GM18909 (cell line): ENCODE data around the gene LRRC58.
"Not testable (repeated sequence)": the region's sequence is repeated elsewhere in the genome, so short reads cannot be mapped to it uniquely, and the experiment has no call there.

Experiments
- ATAC-seq: cut with Tn5 transposase; IDR thresholded peaks from one replicate; pipeline ENCODE4 v1.9.1; 2021; ENCODE audit warnings: mild to moderate bottlenecking; ENCODE audit not compliant: unreplicated experiment, poor library complexity

LRRC58 gene

GRCh38 chr3:120341658-120342346 lies 7.4 kb downstream of the LRRC58 start:
- no peak for ATAC-seq

GRCh38 chr3:120339362-120339761 lies 9.8 kb downstream of the LRRC58 start:
- ATAC-seq = no peak

- no peak for ATAC-seq
These were observed 10.6 kb downstream of the LRRC58 start for GRCh38 chr3:120338517-120338916.

DNA sequence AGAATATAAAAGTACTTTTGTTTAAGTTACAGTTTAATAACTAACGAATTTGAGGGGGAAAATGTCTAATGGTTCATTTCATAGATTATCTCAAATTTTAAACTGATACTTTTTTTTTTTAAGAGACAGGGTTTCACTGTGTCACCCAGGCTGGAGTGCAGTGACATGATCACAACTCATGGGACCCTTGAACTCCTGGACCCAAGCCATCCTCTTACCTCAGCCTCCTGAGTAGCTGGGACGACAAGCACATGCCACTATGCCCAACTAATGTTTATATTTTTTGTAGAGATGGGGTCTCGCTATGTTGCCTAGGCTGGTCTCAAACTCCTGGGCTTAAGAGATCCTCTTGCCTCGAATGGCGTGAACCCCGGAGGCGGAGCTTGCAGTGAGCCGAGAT lies 16.5 kb downstream of the LRRC58 start:
- ATAC-seq = no peak

- no peak for ATAC-seq
These were observed 18.1 kb downstream of the LRRC58 start for GRCh38 chr3:120331076-120331475.

DNA sequence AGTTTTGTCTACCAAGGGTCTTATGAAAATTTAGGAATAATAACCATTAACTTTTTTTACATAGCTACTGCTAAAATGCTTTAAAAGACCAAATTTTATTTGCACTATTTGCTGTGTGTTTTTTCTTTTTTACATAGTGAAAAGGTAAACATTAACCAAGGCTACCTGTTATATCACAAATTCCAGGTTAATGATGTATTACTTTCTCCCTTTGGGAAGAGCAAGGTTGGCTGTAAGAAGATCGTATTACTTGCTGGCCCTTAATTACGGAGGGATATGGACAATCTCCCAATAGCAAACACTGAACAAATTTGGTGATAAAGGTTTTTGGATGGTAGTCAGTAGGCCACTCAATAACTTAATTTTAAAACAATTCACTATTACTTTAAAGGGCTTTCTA lies 22.4 kb downstream of the LRRC58 start:
- no peak for ATAC-seq

DNA sequence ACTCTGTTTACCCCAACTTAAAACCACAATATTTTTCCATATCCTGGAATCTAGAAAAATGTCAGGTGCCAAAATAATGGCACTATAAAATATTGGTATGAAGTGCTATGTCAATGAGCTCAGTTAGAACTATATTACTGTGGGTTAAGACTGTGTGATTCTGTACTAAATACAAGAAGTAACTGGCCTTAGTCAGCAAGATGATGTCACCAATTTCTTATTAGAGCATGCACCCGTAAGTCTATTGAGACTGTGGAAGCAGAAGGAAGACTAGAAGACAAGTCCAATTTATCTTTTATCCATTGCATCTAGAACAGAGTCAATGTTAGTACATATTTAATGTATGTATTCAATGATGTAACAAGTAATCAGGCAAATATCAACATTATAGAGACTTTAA lies 25.0 kb downstream of the LRRC58 start:
- no peak for ATAC-seq

GRCh38 chr3:120323761-120324160 lies 25.4 kb downstream of the LRRC58 start:
- ATAC-seq = not testable (repeated sequence)

DNA sequence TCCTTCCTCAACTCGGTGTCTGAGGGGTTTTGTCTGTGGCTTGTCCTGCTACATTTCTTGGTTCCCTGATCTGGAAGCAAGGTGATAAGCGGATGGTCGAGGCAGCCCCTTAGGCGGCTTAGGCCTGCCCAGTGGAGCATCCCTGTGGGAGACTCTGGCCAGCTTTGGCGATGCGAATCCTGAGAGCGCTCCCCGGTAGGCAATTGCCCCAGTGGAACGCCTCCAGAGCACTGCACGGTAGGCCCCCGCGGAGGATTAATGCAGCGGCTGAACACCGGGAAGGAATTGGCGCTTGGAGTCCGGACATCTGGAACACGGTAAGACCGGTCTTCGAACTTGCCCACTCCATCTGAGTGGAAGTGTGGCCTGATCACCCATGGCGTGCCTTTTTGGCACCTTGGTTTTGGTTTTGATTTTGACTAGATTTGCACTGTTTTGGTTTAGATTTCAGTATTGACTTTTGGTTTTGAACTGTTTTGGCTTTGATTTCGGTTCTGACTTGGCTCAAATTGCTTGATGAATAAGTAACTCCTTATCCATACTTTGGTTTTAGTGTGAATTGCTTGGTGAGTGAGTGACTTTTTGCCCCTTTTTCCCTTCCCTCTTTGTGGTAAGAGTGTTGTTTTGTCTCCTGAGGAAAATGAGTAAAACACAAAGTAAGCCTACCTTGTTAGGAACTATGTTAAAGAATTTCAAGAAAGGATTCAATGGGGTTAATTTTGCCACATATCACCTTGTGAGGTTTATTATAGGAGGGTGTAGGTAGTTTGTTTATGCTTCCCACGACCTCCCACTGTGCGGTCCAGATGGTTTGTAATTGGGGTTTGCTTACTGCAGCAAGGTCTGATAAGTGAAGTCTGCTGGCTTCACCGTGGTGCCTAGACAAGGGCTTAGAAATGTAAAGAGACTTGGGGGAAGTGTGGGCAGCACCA lies 37.0 kb downstream of the LRRC58 start:
- ATAC-seq = no peak

GRCh38 chr3:120306519-120307455 lies 42.4 kb downstream of the LRRC58 start:
- no peak for ATAC-seq

DNA sequence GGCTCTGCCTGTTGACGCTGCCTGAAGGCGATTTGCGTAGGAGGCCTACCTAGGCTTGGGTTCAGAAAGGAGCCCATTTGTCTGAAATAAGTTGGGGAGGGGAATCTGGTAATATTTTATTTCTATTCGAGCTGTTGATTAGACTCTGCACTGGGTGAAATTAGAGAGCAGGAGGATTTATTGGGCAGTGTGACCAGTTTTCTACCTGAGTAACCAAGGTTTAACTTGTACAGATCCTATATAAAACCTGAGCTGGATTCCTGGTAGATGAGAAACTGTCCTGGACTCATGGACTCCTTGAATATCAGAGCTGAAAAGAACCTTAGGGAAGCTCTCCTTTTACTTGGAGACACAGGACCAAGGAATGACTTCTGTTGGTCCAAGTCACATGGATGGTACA lies 44.5 kb downstream of the LRRC58 start:
- no peak for ATAC-seq

DNA sequence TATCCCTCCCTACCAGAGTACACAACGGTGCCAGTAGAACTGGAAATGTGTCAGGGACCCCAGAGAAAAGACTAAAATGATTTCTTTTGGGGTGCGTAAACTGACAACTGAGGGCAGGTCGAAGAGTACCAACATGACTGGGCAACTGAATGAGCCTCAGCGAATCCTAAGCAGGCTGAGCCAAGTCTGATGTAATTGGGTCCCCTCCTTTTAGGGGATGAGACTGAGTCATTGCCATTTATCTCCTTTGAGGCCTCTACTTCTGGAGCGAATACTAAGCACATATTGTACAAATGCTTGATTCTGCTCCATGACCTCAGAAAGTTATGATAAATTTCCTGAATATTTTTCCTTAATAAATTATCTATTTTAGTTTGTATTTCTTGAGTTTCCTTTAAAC lies 46.8 kb downstream of the LRRC58 start:
- no peak for ATAC-seq

GRCh38 chr3:120300971-120301370 lies 48.2 kb downstream of the LRRC58 start:
- ATAC-seq = no peak

- no peak for ATAC-seq
These were observed 49.8 kb downstream of the LRRC58 start for GRCh38 chr3:120299403-120299802.

GRCh38 chr3:120298996-120299395 lies 50.2 kb downstream of the LRRC58 start:
- ATAC-seq = no peak

GRCh38 chr3:120291552-120291951 lies 57.6 kb downstream of the LRRC58 start:
- ATAC-seq = not testable (repeated sequence)

DNA sequence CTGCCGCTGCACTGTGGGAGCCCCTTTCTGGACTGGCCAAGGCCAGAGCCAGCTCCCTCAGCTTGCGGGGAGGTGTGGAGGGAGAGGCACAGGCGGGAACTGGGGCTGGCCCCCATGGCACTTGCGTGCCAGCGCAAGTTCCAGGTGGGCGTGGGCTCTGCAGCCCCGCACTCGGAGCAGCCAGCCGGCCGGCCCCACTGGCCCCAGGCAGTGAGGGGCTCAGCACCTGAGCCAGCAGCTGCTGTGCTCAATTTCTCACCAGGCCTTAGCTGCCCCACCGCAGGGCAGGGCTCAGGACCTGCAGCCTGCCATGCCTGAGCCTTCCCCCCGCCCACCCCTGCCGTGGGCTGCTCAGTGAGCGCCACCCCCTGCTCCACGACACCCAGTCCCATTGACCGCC lies 59.5 kb downstream of the LRRC58 start:
- no peak for ATAC-seq

DNA sequence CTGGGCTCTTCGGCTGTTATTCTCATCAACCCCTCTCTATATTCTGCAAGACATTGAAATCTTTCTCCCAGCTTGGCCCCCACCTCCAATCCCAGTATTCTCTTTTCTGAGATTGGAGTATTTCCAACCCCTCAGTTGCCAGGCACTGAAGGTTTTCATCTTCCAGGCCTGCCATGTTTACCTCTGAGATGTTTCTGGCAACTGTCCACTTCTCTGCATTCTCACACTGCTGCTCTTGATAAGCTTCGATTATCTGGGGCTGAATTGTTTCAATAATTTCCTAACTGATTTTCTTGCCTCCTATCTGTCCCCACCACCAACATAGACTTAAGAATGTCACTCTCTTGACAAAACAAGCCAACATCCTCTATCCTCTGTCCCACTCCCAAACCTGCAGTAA lies 62.7 kb downstream of the LRRC58 start:
- ATAC-seq = no peak

DNA sequence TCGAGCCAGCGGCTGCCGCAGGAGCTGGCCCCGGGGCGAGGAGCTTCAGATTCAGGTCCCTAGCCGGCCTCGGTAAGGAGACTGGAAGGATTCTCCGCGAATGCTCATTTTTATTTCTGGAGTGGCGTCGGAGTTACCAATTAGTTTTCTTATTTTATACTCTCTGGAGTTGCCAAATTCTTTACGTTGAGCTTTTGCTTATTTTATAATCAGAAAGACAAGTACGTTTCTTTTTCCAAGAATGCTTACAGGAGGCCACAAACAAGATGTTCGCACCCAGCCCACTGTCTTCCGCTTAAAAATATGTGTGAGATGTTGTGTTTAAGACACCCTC lies 63.7 kb downstream of the LRRC58 start:
- ATAC-seq = no peak

DNA sequence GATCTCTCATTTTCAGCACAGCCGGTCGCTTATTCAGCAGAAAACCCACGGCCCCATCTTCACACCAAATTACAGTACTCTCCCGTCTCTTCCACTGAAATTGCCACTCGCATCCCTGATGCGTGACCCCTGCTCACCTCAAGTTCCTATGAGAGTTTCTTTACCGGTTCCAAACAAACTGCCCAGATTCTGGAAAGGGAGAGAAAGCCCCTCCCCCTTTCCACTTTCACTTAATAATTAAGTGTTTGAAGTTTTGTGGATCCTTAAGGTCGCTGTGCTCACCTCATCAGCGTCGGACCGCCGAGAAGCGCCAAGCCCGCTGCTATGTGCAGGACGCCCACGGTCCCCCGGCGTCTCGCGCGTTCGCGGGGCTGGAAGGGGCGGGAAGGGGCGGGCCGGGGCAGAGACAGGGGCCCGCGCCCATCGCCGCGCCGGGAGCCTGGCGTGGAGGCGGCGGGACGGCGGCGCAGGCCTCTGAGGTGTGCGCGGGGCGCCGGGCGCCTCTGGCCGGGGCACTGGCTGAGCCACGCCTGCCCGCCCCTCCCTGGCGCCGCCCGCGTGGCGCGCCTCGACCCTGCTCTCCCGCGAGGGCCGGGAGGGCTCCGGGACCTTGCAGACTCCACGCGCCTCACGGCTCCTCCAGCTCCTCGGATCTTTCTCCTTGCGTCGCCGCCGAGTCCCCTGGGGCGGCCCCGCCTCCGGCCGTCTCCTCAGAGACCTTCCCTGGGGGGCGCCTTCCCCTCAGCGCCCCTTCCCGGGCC lies 64.2 kb downstream of the LRRC58 start, which contains the start of gene GPR156:
Gene GPR156, minus strand, starts transcription at position 476 of the 761 bp plus-strand sequence. CDS start 41,124 bp downstream, outside the sequence.
- ATAC-seq = no peak
